IMR-90 (cell line): ENCODE measurements around the gene FOXI1. TPM values are rescaled to one million over a fixed set of nuclear protein-coding genes. Genes with fewer than 3 reads are reported as not detected.

Experiments
- ATAC-seq: fragments of 200-7000 bp; cut with Tn5 transposase; 2 replicates; pipeline ENCODE4 v1.9.1; 2020; ENCODE audit warnings: low read depth, mild to moderate bottlenecking, moderate library complexity
- BruUV-seq: library from RNA; stranded (reverse); fragments of 400-500 nt; replicated peaks from 2 replicates; lab custom pipeline; 2021; lab: Mats Ljungman, UMichigan
- CTCF ChIA-PET: fragments of 300-600 bp; formaldehyde crosslinking; extraction: SDS; loops from one replicate; lab custom pipeline; 2021; ENCODE audit warnings: antibody characterized with exemption; lab: Yijun Ruan, JAX
- POLR2A ChIA-PET: fragments of 300-600 bp; sonication (Branson Sonifier 250); formaldehyde crosslinking; loops from one replicate; lab custom pipeline; 2022; ENCODE audit warnings: antibody characterized with exemption; ENCODE audit not compliant: unreplicated experiment; lab: Charles Lee
- DNase-seq: peaks from one replicate; pipeline ENCODE4 v3.0.0; 2013
- H2AFZ ChIP-seq: replicated peaks from 2 replicates; pipeline ENCODE3; 2013; ENCODE audit warnings: low read length, mild to moderate bottlenecking; ENCODE audit not compliant: poor library complexity
- H2AK5ac ChIP-seq: 2 replicates; pipeline ENCODE4 v1.6.1; 2013; ENCODE audit warnings: low read depth, low read length, inconsistent platforms
- H2AK9ac ChIP-seq: replicated peaks from 2 replicates; pipeline ENCODE3; 2013; ENCODE audit warnings: mild to moderate bottlenecking, low read depth, low read length, moderate library complexity; ENCODE audit not compliant: poor library complexity
- H2BK120ac ChIP-seq: 2 replicates; pipeline ENCODE4 v1.6.1; 2013; ENCODE audit warnings: low read depth, low read length, inconsistent platforms
- H2BK15ac ChIP-seq: 3 replicates; pipeline ENCODE4 v1.6.1; 2013; ENCODE audit warnings: low read depth, low read length, inconsistent platforms
- H2BK20ac ChIP-seq: 2 replicates; pipeline ENCODE4 v1.6.1; 2013; ENCODE audit warnings: low read depth, mild to moderate bottlenecking, inconsistent platforms, low read length, moderate library complexity
- H2BK5ac ChIP-seq: 2 replicates; pipeline ENCODE4 v1.6.1; 2013; ENCODE audit warnings: mild to moderate bottlenecking, low read depth, low read length, inconsistent platforms; ENCODE audit not compliant: poor library complexity, severe bottlenecking
- H3K14ac ChIP-seq: replicated peaks from 2 replicates; pipeline ENCODE4 v1.6.1; 2013; ENCODE audit warnings: low read depth, low read length, inconsistent platforms
- H3K18ac ChIP-seq: 2 replicates; pipeline ENCODE4 v1.6.1; 2013; ENCODE audit warnings: low read depth, low read length, control low read depth
- H3K23ac ChIP-seq: 2 replicates; pipeline ENCODE4 v1.6.1; 2013; ENCODE audit warnings: low read depth, low read length, inconsistent platforms
- H3K27ac ChIP-seq: 2 replicates; pipeline ENCODE4 v1.5.1; 2013; ENCODE audit warnings: mild to moderate bottlenecking, control low read depth, low read length; ENCODE audit not compliant: insufficient read depth
- H3K27me3 ChIP-seq: 2 replicates; pipeline ENCODE4 v1.6.1; 2013; ENCODE audit warnings: low read length; ENCODE audit not compliant: control insufficient read depth, insufficient read depth
- H3K36me3 ChIP-seq: 2 replicates; pipeline ENCODE4 v1.6.1; 2013; ENCODE audit warnings: low read length, mixed read lengths; ENCODE audit not compliant: control insufficient read depth, insufficient read depth
- H3K4ac ChIP-seq: 2 replicates; pipeline ENCODE4 v1.6.1; 2013; ENCODE audit warnings: low read depth, low read length, inconsistent platforms
- H3K4me1 ChIP-seq: 2 replicates; pipeline ENCODE4 v1.6.1; 2013; ENCODE audit warnings: low read length, mixed read lengths; ENCODE audit not compliant: control insufficient read depth, insufficient read depth
- H3K4me2 ChIP-seq: 2 replicates; pipeline ENCODE4 v1.6.1; 2013; ENCODE audit warnings: low read depth, mild to moderate bottlenecking, control low read depth, low read length, moderate library complexity
- H3K4me3 ChIP-seq: 2 replicates; pipeline ENCODE4 v1.5.1; 2013; ENCODE audit warnings: low read depth, mild to moderate bottlenecking, control low read depth, low read length, moderate library complexity; ENCODE audit not compliant: insufficient read depth
- H3K56ac ChIP-seq: 2 replicates; pipeline ENCODE4 v1.6.1; 2013; ENCODE audit warnings: low read length, inconsistent platforms; ENCODE audit not compliant: insufficient read depth; ENCODE audit errors: extremely low read depth
- H3K79me1 ChIP-seq, 2 experiments: 2 replicates each; pipeline ENCODE4 v1.6.1; 2013; ENCODE audit warnings: low read length in 2 of 2, inconsistent platforms in 1 of 2, low read depth in 1 of 2
- H3K9ac ChIP-seq: 2 replicates; pipeline ENCODE4 v1.6.1; 2013; ENCODE audit warnings: low read depth, low read length, control low read depth
- H3K9me1 ChIP-seq: 2 replicates; pipeline ENCODE4 v1.6.1; 2013; ENCODE audit warnings: low read length, inconsistent platforms; ENCODE audit not compliant: insufficient read depth
- H3K9me3 ChIP-seq: 2 replicates; pipeline ENCODE4 v1.6.1; 2013; ENCODE audit warnings: low read length; ENCODE audit not compliant: control insufficient read depth, insufficient read depth
- H4K20me1 ChIP-seq: 2 replicates; pipeline ENCODE4 v1.6.1; 2013; ENCODE audit warnings: low read length, inconsistent platforms; ENCODE audit not compliant: insufficient read depth
- H4K5ac ChIP-seq: 2 replicates; pipeline ENCODE4 v1.6.1; 2013; ENCODE audit warnings: mild to moderate bottlenecking, low read depth, low read length, control low read depth
- H4K8ac ChIP-seq, 2 experiments: 2 replicates each; pipeline ENCODE4 v1.6.1; 2013; ENCODE audit warnings: low read depth in 2 of 2, low read length in 2 of 2, control low read depth in 1 of 2, inconsistent platforms in 1 of 2
- H4K91ac ChIP-seq: 2 replicates; pipeline ENCODE4 v1.6.1; 2013; ENCODE audit warnings: low read depth, low read length, inconsistent platforms; ENCODE audit not compliant: insufficient read depth
- CEBPB ChIP-seq: IDR thresholded peaks from 2 replicates; pipeline ENCODE4 v1.6.1; 2012; ENCODE audit warnings: low read depth, low read length, improper control_type of control experiment
- FOS ChIP-seq: fragments of 150-350 bp; IDR thresholded peaks from 2 replicates; pipeline ENCODE4 v1.6.1; 2016; ENCODE audit warnings: low read depth, low read length
- MAFK ChIP-seq: IDR thresholded peaks from 2 replicates; pipeline ENCODE4 v1.6.1; 2012; ENCODE audit warnings: low read depth, low read length, improper control_type of control experiment
- MAZ ChIP-seq: IDR thresholded peaks from 2 replicates; pipeline ENCODE4 v1.6.1; 2012; ENCODE audit warnings: low read depth, mild to moderate bottlenecking, low read length, improper control_type of control experiment, moderate library complexity, borderline replicate concordance
- MXI1 ChIP-seq: IDR thresholded peaks from 2 replicates; pipeline ENCODE4 v1.6.1; 2012; ENCODE audit warnings: low read depth, mild to moderate bottlenecking, low read length, moderate library complexity, borderline replicate concordance
- NFE2L2 ChIP-seq: fragments of 150-350 bp; IDR thresholded peaks from 2 replicates; pipeline ENCODE4 v1.6.1; 2016; ENCODE audit warnings: low read depth, mild to moderate bottlenecking, low read length
- POLR2A ChIP-seq: IDR thresholded peaks from 2 replicates; pipeline ENCODE4 v1.6.1; 2012; ENCODE audit warnings: mild to moderate bottlenecking, low read depth, low read length
- RAD21 ChIP-seq: IDR thresholded peaks from 2 replicates; pipeline ENCODE4 v1.6.1; 2012; ENCODE audit warnings: low read length, improper control_type of control experiment
- RCOR1 ChIP-seq: IDR thresholded peaks from 2 replicates; pipeline ENCODE4 v1.6.1; 2012; ENCODE audit warnings: mild to moderate bottlenecking, low read length, improper control_type of control experiment; ENCODE audit not compliant: insufficient replicate concordance
- SMC3 ChIP-seq: fragments of 150-350 bp; IDR thresholded peaks from 2 replicates; pipeline ENCODE4 v1.6.1; 2016; ENCODE audit warnings: low read depth, mild to moderate bottlenecking, antibody characterized with exemption, low read length, moderate library complexity
- USF2 ChIP-seq: fragments of 150-350 bp; IDR thresholded peaks from 2 replicates; pipeline ENCODE4 v1.6.1; 2017; ENCODE audit warnings: mild to moderate bottlenecking, antibody characterized with exemption, low read length, low read depth
- WGBS, 2 experiments: methylation state at CpG; one replicate each; pipeline versions ENCODE4 v1.1.5 to v1.1.7; 2013; ENCODE audit warnings: missing lambda C conversion rate in 2 of 2; ENCODE audit not compliant: insufficient read length in 1 of 2; ENCODE audit errors: extremely low coverage in 2 of 2; 5-methylcytosine and 5-hydroxymethylcytosine counted together
- dilution Hi-C: fragments of 300-500 bp; cut with HindIII; formaldehyde crosslinking; loops from one replicate; pipeline ENCODE4 v1.14.3; 2018; ENCODE audit warnings: low sequenced_read_pairs; ENCODE audit not compliant: unreplicated experiment
- in situ Hi-C: fragments of 300-500 bp; cut with MboI; formaldehyde crosslinking; loops from 3 replicates; pipeline ENCODE4 v1.14.3; 2019; ENCODE audit warnings: low sequenced_read_pairs, inconsistent platforms, mixed read lengths
- intact Hi-C: fragments of 100-400 bp; cut with micrococcal nuclease; formaldehyde crosslinking; loops from 2 replicates; pipeline ENCODE4 v1.10.0; 2022
- polyA plus RNA-seq, 3 experiments: library from polyadenylated mRNA; depleted of rRNA; stranded (reverse); fragments of >200 nt; gene quantifications; 2 replicates each; pipeline ENCODE4 v1.2.3, GENCODE V29; 2012; ENCODE audit warnings: low replicate concordance in 1 of 3
- total RNA-seq: library from RNA; depleted of rRNA; stranded (reverse); fragments of >200 nt; gene quantifications from 2 replicates; pipeline ENCODE4 v1.2.3, GENCODE V29; 2012
- TF ChIP-seq, protein P1 (sequence below): conservative IDR thresholded peaks from 2 replicates; pipeline ENCODE4 v1.5.1; 2012; ENCODE audit warnings: mild to moderate bottlenecking, low read depth, low read length, improper control_type of control experiment
- TF ChIP-seq, protein P2 (sequence below): fragments of 150-350 bp; IDR thresholded peaks from 2 replicates; pipeline ENCODE4 v1.6.1; 2016; ENCODE audit warnings: low read depth, mild to moderate bottlenecking, low read length, moderate library complexity, borderline replicate concordance

Gene FOXI1
- total and polyA plus RNA-seq, 2 of the 4 experiments (the other 2 are of a cell fraction), result not detected

- no peak overlapping the region for H3K14ac ChIP-seq
- DNase-seq (peak; percentile 56), ATAC-seq (peak; percentile 68)
- BruUV-seq, result no TSS peak
- peak overlapping the region; percentile 60; the same call in 1 of the 2 replicates for H4K5ac ChIP-seq
- H3K18ac ChIP-seq, result peak overlapping the region; percentile 95
- no peaks in the 10 kb centered on the region for H4K20me1 ChIP-seq
- H2AFZ ChIP-seq, result peak overlapping the region; percentile 53
- H3K4ac ChIP-seq, result peak overlapping the region; percentile 5; the same call in 1 of the 2 replicates
- no peak overlapping the region; the same call in 1 of the 2 replicates for H3K56ac ChIP-seq
- peak overlapping the region; percentile 12 to 79; a peak in 3 of 4 replicates for H4K8ac ChIP-seq
- 0 out of 2 replicates have a peak overlapping the region, but pooled peaks have one; percentile 67 for H2BK20ac ChIP-seq
- no peaks in the 10 kb centered on the region for H3K36me3 ChIP-seq
- no peaks in the 10 kb centered on the region for H3K9me3 ChIP-seq
- no peak overlapping the region for H3K4me2 ChIP-seq
- H2BK15ac ChIP-seq, result 0 out of 3 replicates have a peak overlapping the region, but pooled peaks have one; percentile 25
- no peak overlapping the region for H3K23ac ChIP-seq
- dilution Hi-C loops, result no loop called here
- TF ChIP-seq MAZ (no peak), CEBPB (no peak), POLR2A (no peak), FOS (no peak), RCOR1 (no peak), RAD21 (no peak), MAFK (no peak), SMC3 (no peak), USF2 (no peak), MXI1 (no peak), NFE2L2 (no peak)
- TF ChIP-seq, protein P1, sequence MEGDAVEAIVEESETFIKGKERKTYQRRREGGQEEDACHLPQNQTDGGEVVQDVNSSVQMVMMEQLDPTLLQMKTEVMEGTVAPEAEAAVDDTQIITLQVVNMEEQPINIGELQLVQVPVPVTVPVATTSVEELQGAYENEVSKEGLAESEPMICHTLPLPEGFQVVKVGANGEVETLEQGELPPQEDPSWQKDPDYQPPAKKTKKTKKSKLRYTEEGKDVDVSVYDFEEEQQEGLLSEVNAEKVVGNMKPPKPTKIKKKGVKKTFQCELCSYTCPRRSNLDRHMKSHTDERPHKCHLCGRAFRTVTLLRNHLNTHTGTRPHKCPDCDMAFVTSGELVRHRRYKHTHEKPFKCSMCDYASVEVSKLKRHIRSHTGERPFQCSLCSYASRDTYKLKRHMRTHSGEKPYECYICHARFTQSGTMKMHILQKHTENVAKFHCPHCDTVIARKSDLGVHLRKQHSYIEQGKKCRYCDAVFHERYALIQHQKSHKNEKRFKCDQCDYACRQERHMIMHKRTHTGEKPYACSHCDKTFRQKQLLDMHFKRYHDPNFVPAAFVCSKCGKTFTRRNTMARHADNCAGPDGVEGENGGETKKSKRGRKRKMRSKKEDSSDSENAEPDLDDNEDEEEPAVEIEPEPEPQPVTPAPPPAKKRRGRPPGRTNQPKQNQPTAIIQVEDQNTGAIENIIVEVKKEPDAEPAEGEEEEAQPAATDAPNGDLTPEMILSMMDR, result no peak
- TF ChIP-seq, protein P2, sequence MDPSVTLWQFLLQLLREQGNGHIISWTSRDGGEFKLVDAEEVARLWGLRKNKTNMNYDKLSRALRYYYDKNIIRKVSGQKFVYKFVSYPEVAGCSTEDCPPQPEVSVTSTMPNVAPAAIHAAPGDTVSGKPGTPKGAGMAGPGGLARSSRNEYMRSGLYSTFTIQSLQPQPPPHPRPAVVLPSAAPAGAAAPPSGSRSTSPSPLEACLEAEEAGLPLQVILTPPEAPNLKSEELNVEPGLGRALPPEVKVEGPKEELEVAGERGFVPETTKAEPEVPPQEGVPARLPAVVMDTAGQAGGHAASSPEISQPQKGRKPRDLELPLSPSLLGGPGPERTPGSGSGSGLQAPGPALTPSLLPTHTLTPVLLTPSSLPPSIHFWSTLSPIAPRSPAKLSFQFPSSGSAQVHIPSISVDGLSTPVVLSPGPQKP, result no peak
- no peaks in the 10 kb centered on the region for H3K9me1 ChIP-seq
- peaks cover 4% of the 10 kb centered on the region for H3K4me1 ChIP-seq
- peak overlapping the region; percentile 52 for H3K9ac ChIP-seq
- in situ Hi-C loops, result no loop called here
- peak overlapping the region; percentile 86 for H2BK5ac ChIP-seq
- H3K27me3 ChIP-seq, result no peaks in the 10 kb centered on the region
- H4K91ac ChIP-seq, result peak overlapping the region; percentile 76; the same call in 1 of the 2 replicates
- H2AK5ac ChIP-seq, result no peak overlapping the region; the same call in 1 of the 2 replicates
- intact Hi-C loops, result no loop called here
- no CpG with 5 or more reads among the region's 7 CpGs for WGBS, 2 experiments
- H3K4me3 ChIP-seq, result no peak overlapping the region
- H2AK9ac ChIP-seq, result no peak overlapping the region
- peak overlapping the region; percentile 96 for H3K27ac ChIP-seq
- CTCF ChIA-PET, result no interaction called here
- peak overlapping the region; percentile 50; the same call in 1 of the 2 replicates for H2BK120ac ChIP-seq
- POLR2A ChIA-PET, result no interaction called here
- H3K79me1 ChIP-seq, result no peaks in the 10 kb centered on the region
These were observed 15.6 kb downstream of the FOXI1 start for GRCh38 chr5:170121321-170121720.
